NCI-H1105 treated with DMSO at 0.1 percent for 48 hours (cell line): Measurements from ENCODE around the gene PRKCG.
"Not testable (repeated sequence)": the region's sequence is repeated elsewhere in the genome, so short reads cannot be mapped to it uniquely, and the experiment has no call there.

Experiments used
- DNase-seq: peaks from one replicate; lab custom pipeline; 2025; lab: John Stamatoyannopoulos, UW

The PRKCG gene

GRCh38 chr19:53881482-53882390 is at the start of gene PRKCG:
Gene PRKCG, plus strand, starts transcription at chr19:53882197. Its CDS starts 298 bp downstream, at chr19:53882495.
- DNase-seq: peak; percentile 21

- DNase-seq: not testable (repeated sequence)
These were observed 49.1 kb upstream of the PRKCG start for GRCh38 chr19:53832861-53833260.

- DNase-seq: not testable (repeated sequence)
These were observed 43.6 kb upstream of the PRKCG start for GRCh38 chr19:53838446-53838845.

GRCh38 chr19:53840241-53840640 is 41.8 kb upstream of the PRKCG start:
- DNase-seq: not testable (repeated sequence)

- not testable (repeated sequence) for DNase-seq
These were observed 41.1 kb upstream of the PRKCG start for GRCh38 chr19:53840914-53841313.

- DNase-seq: no peak
These were observed 37.1 kb upstream of the PRKCG start for GRCh38 chr19:53844849-53845246.

- DNase-seq: no peak
These were observed 34.4 kb upstream of the PRKCG start for GRCh38 chr19:53847555-53847954.

- DNase-seq: no peak
These were observed 32.7 kb upstream of the PRKCG start for GRCh38 chr19:53849237-53849676.

- DNase-seq: no peak
These were observed 28.3 kb upstream of the PRKCG start for GRCh38 chr19:53853707-53854106.

GRCh38 chr19:53864308-53864836 is 17.6 kb upstream of the PRKCG start:
- DNase-seq: no peak

- DNase-seq: no peak
These were observed 16.5 kb upstream of the PRKCG start for GRCh38 chr19:53865523-53865917.

GRCh38 chr19:53865918-53866864 is 15.8 kb upstream of the PRKCG start:
- no peak for DNase-seq

- no peak for DNase-seq
These were observed 15.2 kb upstream of the PRKCG start for GRCh38 chr19:53866865-53867224.

GRCh38 chr19:53867225-53868090 is 14.5 kb upstream of the PRKCG start, which contains the start of gene MYADM:
Gene MYADM, plus strand, starts transcription at chr19:53867883. Its CDS starts 5,647 bp downstream, at chr19:53873530.
- no peak for DNase-seq

- DNase-seq: no peak
These were observed 13.7 kb upstream of the PRKCG start for GRCh38 chr19:53868091-53868891.

GRCh38 chr19:53868892-53869804 is 12.8 kb upstream of the PRKCG start:
- no peak for DNase-seq

- DNase-seq: not testable (repeated sequence)
These were observed 12.1 kb upstream of the PRKCG start for GRCh38 chr19:53869805-53870484.

GRCh38 chr19:53870485-53870844 is 11.5 kb upstream of the PRKCG start:
- DNase-seq: no peak

GRCh38 chr19:53871454-53871853 is 10.5 kb upstream of the PRKCG start:
- DNase-seq: no peak
